ENCODE measurements around the gene TRMT44.

The TRMT44 gene

DNA sequence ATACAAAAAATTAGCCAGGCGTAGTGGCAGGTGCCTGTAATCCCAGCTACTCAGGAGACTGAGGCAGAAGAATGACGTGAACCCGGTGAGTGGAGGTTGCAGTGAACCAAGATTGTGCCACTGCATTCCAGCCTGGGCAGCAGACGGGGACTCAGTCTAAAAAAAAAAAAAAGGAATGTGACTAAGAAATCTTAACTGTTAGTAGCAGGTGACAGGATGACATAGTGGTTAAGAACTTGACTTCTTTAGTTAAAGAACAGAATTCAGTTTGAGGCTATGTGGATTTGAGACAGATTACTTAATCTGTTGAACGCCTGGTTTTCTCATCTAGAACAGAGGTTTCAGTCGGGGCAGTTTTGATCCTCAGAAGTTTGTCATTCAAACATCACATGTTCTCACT lies 3.2 kb downstream of the TRMT44 start:
- Histone ChIP-seq H3K27me3 (ENCODE audit: insufficient read depth, poor library complexity, severe bottlenecking) (no peaks in the 10 kb centered on the region), H3K4me3 (ENCODE audit: severe bottlenecking) (no peak overlapping the region), H3K27ac (ENCODE audit: poor library complexity, severe bottlenecking) (no peak overlapping the region), H3K9me3 (ENCODE audit: severe bottlenecking) (no peaks in the 10 kb centered on the region), H3K4me1 (ENCODE audit: insufficient read depth, poor library complexity, severe bottlenecking) (peaks cover 24% of the 10 kb centered on the region), H3K36me3 (ENCODE audit: low read depth) (peaks cover 20% of the 10 kb centered on the region)
- TF ChIP-seq, protein P1, sequence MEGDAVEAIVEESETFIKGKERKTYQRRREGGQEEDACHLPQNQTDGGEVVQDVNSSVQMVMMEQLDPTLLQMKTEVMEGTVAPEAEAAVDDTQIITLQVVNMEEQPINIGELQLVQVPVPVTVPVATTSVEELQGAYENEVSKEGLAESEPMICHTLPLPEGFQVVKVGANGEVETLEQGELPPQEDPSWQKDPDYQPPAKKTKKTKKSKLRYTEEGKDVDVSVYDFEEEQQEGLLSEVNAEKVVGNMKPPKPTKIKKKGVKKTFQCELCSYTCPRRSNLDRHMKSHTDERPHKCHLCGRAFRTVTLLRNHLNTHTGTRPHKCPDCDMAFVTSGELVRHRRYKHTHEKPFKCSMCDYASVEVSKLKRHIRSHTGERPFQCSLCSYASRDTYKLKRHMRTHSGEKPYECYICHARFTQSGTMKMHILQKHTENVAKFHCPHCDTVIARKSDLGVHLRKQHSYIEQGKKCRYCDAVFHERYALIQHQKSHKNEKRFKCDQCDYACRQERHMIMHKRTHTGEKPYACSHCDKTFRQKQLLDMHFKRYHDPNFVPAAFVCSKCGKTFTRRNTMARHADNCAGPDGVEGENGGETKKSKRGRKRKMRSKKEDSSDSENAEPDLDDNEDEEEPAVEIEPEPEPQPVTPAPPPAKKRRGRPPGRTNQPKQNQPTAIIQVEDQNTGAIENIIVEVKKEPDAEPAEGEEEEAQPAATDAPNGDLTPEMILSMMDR (IDR thresholded peaks at IDR 0.05; ENCODE audit: poor library complexity, severe bottlenecking): no peak
- DNase-seq (ENCODE audit: low spot score): no peak
- no peak for ATAC-seq (ENCODE audit: low read depth)

DNA sequence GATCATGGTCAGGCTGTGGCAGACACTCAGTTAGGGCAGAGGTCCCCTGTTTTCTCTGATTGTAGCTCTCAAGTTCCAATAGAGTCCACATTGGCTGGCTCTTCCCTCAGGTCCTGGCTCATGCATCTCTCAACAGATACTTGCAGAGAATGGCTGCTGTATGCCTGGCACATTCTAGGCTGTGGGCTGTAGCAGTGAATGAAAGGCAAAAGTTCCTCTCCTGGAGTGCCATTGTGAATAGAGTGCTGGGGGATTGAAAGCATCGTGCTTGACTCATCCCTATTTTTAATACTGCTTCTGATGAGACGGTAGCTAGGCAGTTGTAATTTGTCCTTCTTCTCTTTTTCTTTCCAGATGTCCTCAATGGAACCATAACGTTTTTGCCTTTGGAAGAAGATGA lies 5.5 kb downstream of the TRMT44 start:
- DNase-seq (ENCODE audit: low spot score) (no peak), ATAC-seq (ENCODE audit: low read depth) (no peak)
- Histone ChIP-seq H3K36me3 (ENCODE audit: low read depth) (peaks cover 31% of the 10 kb centered on the region), H3K4me1 (ENCODE audit: insufficient read depth, poor library complexity, severe bottlenecking) (peaks cover 14% of the 10 kb centered on the region), H3K27me3 (ENCODE audit: insufficient read depth, poor library complexity, severe bottlenecking) (no peaks in the 10 kb centered on the region), H3K27ac (ENCODE audit: poor library complexity, severe bottlenecking) (no peak overlapping the region), H3K9me3 (ENCODE audit: severe bottlenecking) (no peaks in the 10 kb centered on the region), H3K4me3 (ENCODE audit: severe bottlenecking) (no peak overlapping the region)
- TF ChIP-seq, protein P1 (IDR thresholded peaks at IDR 0.05; ENCODE audit: poor library complexity, severe bottlenecking): no peak

DNA sequence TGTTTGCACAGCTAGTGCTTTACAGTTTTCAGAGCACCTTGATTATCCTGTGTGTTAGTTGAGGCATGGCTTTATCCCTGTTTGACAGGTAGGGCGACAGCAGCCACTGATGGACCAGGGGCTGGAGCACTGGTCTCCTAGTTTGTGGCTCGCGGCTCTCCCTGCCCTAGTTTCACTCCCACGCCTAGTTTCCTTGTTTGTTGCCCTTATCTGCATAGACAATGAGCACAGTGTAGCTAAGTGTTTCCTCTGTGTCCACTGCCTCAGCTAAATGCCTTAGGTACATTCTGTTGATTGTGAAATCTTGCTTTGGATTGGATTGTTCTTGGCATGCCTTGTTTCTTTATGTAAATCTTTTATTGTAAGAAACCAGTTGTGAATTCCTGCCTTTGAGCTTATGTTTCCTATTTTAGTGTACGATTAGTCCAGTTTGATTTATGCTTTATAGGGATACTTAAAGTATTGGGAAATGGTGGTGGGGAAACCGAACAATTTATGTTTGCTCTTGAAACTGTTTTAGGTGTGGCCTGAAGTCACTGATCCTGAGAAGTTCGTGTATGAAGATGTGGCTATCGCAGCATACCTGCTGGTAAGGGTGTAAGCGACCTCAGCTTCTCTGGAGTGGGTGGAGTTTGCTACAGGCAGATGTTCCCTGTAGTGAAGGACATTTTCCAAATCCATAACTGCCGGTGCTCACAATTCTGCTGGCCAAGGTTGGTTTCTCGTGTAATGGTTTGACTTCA lies 11.0 kb downstream of the TRMT44 start:
- DNase-seq (ENCODE audit: low spot score) (no peak), ATAC-seq (ENCODE audit: low read depth) (no peak)
- Histone ChIP-seq H3K4me3 (ENCODE audit: severe bottlenecking) (no peak overlapping the region), H3K36me3 (ENCODE audit: low read depth) (peaks cover 67% of the 10 kb centered on the region), H3K27me3 (ENCODE audit: insufficient read depth, poor library complexity, severe bottlenecking) (no peaks in the 10 kb centered on the region), H3K27ac (ENCODE audit: poor library complexity, severe bottlenecking) (no peak overlapping the region), H3K4me1 (ENCODE audit: insufficient read depth, poor library complexity, severe bottlenecking) (no peaks in the 10 kb centered on the region), H3K9me3 (ENCODE audit: severe bottlenecking) (no peaks in the 10 kb centered on the region)
- TF ChIP-seq, protein P1 (IDR thresholded peaks at IDR 0.05; ENCODE audit: poor library complexity, severe bottlenecking): no peak

DNA sequence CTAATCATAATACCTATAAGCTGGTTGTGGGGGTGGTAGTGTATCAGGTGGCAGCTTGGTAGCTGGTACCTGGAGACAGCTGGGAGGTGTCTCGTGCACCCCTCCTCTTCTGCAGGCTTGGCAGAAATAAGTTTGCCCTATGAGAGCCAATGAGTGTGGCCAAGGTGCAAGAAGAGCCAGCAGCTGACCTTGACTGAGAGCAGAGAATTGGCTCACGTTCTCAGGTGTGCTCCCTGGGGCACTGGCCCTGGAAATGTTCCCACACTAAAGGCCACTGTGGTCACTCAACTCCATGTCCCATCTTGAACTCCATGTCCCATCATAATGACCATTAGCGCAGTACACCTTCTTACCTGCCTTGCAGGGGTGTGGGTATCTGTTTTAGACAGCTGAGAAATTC lies 13.4 kb downstream of the TRMT44 start:
- Histone ChIP-seq H3K4me3 (ENCODE audit: severe bottlenecking) (no peak overlapping the region), H3K36me3 (ENCODE audit: low read depth) (peaks cover 59% of the 10 kb centered on the region)
- TF ChIP-seq, protein P1 (IDR thresholded peaks at IDR 0.05; ENCODE audit: poor library complexity, severe bottlenecking): no peak

DNA sequence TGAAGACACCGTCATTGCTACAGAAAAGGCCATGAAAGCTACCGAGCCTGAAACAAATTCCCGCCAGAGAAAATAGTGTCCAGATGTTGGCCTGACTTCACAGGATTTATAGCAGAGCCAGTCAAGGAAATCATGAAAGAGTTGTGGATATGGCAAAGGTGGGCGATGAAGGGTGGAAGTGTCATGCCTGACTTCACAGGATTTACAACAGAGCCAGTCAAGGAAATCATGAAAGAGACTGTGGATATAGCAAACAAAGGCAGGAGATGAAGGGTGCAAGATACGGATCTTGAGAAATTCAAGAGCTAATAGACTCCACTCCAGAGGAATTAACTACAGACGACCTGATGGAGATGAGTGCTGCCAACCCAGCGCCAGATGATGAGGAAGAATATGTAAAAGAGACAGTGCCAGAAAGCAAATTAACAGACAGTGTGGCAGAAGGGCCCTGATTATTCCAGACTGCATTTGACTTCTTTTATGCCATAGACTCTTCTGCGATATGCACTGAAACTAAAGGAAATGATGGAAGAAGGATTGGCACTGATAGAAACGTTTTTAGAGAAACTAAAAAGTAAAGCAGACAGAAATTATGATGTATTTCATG lies 17.2 kb downstream of the TRMT44 start:
- TF ChIP-seq, protein P1 (IDR thresholded peaks at IDR 0.05; ENCODE audit: poor library complexity, severe bottlenecking): no peak
- Histone ChIP-seq H3K27me3 (ENCODE audit: insufficient read depth, poor library complexity, severe bottlenecking) (no peaks in the 10 kb centered on the region), H3K36me3 (ENCODE audit: low read depth) (peaks cover 49% of the 10 kb centered on the region), H3K4me3 (ENCODE audit: severe bottlenecking) (no peak overlapping the region), H3K9me3 (ENCODE audit: severe bottlenecking) (no peaks in the 10 kb centered on the region), H3K27ac (ENCODE audit: poor library complexity, severe bottlenecking) (no peak overlapping the region), H3K4me1 (ENCODE audit: insufficient read depth, poor library complexity, severe bottlenecking) (no peaks in the 10 kb centered on the region)
- ATAC-seq (ENCODE audit: low read depth): no peak
- DNase-seq (ENCODE audit: low spot score): no peak

More for the DNA sequence above, 13.4 kb downstream of the TRMT44 start:
- Histone ChIP-seq H3K27ac (ENCODE audit: poor library complexity, severe bottlenecking) (no peak overlapping the region), H3K4me1 (ENCODE audit: insufficient read depth, poor library complexity, severe bottlenecking) (no peaks in the 10 kb centered on the region), H3K27me3 (ENCODE audit: insufficient read depth, poor library complexity, severe bottlenecking) (no peaks in the 10 kb centered on the region), H3K9me3 (ENCODE audit: severe bottlenecking) (no peaks in the 10 kb centered on the region)
- DNase-seq (ENCODE audit: low spot score) (no peak), ATAC-seq (ENCODE audit: low read depth) (no peak)
